Bone marrow (tissue), 2 donors: ENCODE results near the gene HOATZ.

ENCODE experiments used
- DNase-seq, 2 donors: peaks; one replicate each; lab custom pipeline; 2025; lab: John Stamatoyannopoulos, UW

The HOATZ gene

GRCh38 chr11:111514216-111515031 is at the start of gene HOATZ:
HOATZ (plus strand) TSS chr11:111514778; CDS start chr11:111514785, 7 bp downstream.
- no peak for DNase-seq

- DNase-seq = no peak
These were observed 49.2 kb upstream of the HOATZ start for GRCh38 chr11:111465400-111465799.

GRCh38 chr11:111466615-111467014 is 48.0 kb upstream of the HOATZ start:
- DNase-seq = no peak

- DNase-seq = no peak
These were observed 45.4 kb upstream of the HOATZ start for GRCh38 chr11:111469200-111469599.

- DNase-seq = no peak
These were observed 42.4 kb upstream of the HOATZ start for GRCh38 chr11:111472228-111472627.

- DNase-seq = no peak
These were observed 40.1 kb upstream of the HOATZ start for GRCh38 chr11:111474432-111474831.

- DNase-seq = no peak
These were observed 38.2 kb upstream of the HOATZ start for GRCh38 chr11:111476366-111476765.

GRCh38 chr11:111476956-111477355 is 37.6 kb upstream of the HOATZ start:
- no peak for DNase-seq

- DNase-seq = no peak
These were observed 36.7 kb upstream of the HOATZ start for GRCh38 chr11:111477898-111478297.

- DNase-seq = no peak
These were observed 34.9 kb upstream of the HOATZ start for GRCh38 chr11:111479666-111480065.

GRCh38 chr11:111483431-111483830 is 31.1 kb upstream of the HOATZ start:
- no peak for DNase-seq

- no peak for DNase-seq
These were observed 24.1 kb upstream of the HOATZ start for GRCh38 chr11:111490496-111490895.

DNA sequence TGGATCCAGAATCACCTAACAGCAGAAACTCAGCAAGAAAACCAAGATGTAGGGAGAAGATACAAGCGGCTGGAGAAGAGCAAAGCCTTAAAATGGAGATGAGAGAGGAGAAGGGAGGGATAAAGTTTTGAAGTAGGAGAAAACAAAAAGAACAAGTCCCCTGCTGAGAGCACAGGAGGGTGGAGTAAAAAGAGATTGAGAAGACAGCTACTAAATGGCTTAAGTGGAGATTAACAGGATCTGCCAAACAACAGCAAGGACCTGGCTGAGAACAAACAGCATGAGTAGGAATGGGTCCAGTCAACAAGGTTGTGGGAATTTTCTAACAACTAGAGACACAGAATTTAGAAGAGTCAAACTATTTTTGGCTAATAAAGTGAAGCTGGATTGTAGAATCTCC is 20.5 kb upstream of the HOATZ start:
- DNase-seq = no peak

- no peak for DNase-seq
These were observed 15.1 kb upstream of the HOATZ start for GRCh38 chr11:111499483-111499882.

GRCh38 chr11:111500481-111500880 is 14.1 kb upstream of the HOATZ start:
- no peak for DNase-seq

GRCh38 chr11:111502611-111503010 is 12.0 kb upstream of the HOATZ start:
- no peak for DNase-seq

DNA sequence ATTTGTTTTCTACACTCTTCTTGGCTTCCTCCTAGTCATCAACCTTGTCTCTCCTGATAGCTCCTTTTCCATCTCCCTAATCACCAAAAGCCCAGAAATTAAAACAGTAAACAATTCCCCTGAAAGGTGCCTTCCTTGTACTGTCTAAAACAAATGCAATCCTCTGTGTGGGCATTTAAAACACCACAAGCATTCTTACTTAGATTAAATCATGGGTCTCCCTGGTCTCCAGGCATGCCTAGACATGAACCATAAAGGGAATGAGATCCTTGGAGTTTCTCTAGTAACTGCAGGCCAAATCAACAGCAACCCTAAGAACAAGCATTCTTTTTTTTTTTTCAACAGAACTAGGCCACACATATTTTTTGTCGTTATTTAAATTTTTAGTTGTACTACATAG is 4.3 kb upstream of the HOATZ start:
- DNase-seq = no peak

- no peak for DNase-seq
These were observed 2.0 kb upstream of the HOATZ start, which contains the start of gene BTG4 for GRCh38 chr11:111512296-111513239. BTG4 (minus strand) TSS chr11:111512386; CDS start chr11:111498776, 13,610 bp downstream.

GRCh38 chr11:111513240-111513605 is 1.4 kb upstream of the HOATZ start:
- DNase-seq = no peak

DNA sequence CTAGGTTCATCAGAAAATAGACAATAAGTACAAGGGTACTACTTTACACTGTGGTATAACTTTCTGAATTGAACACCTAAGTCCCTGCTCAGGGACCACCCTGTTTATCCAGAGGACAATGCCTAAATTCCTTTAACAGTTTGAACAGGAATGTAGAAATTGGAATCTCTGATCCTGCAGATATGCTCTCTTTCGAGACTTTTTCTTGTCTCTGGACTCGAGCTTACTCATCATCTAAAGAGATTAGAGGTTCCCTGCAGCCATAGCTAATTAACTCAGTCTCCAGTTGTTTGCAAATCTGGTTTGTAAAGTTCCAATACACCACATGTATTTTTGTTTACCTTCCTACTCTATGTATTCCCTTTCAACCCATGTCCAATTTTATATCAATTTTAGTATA is 1.0 kb downstream of the HOATZ start:
- no peak for DNase-seq

DNA sequence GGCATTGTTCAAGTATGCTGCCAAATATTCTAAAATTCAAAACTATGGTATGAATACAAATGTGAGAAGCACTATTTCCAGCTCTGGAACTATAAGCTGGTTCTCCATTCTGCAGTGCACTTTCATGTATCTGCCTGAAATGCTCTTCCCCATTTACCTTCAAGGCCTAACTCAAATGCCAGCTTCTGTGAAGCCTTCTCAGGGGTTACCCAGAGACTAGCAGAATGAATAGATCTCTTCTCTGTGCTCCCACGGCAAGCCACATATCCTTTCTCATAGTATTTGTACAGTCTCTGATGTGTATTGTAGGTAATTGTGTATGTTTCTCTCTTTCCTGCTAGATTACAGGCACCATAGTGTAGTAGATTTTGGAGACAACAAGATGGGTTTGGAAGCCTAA is 4.1 kb downstream of the HOATZ start:
- DNase-seq = no peak

GRCh38 chr11:111520560-111520959 is 6.0 kb downstream of the HOATZ start:
- DNase-seq = no peak

- no peak for DNase-seq
These were observed 6.6 kb downstream of the HOATZ start for GRCh38 chr11:111521135-111521534.
